Lung (tissue), 12 donors: ENCODE data around the gene ZCCHC24. TPM values are rescaled to one million over a fixed set of nuclear protein-coding genes. Genes with fewer than 3 reads are reported as not detected.
"Not testable (repeated sequence)": the region's sequence is repeated elsewhere in the genome, so short reads cannot be mapped to it uniquely, and the experiment has no call there.

Source experiments
- ATAC-seq: fragments of 200-7000 bp; cut with Tn5 transposase; one replicate; pipeline ENCODE4 v1.9.1; 2020; ENCODE audit warnings: moderate number of reproducible peaks; ENCODE audit not compliant: insufficient read depth, low FRiP score
- DNase-seq, 3 donors: peaks; one replicate each; pipeline ENCODE4 v3.0.0-alpha.2; 2013 to 2017
- H3K27ac ChIP-seq, 2 donors: one replicate each; pipeline ENCODE4 v1.5.1; 2013; ENCODE audit warnings: mild to moderate bottlenecking in 2 of 2, moderate library complexity in 2 of 2, control low read depth in 1 of 2, inconsistent platforms in 1 of 2, low read depth in 1 of 2, low read length in 1 of 2
- H3K27me3 ChIP-seq, 3 donors: one replicate each; pipeline ENCODE4 v1.5.1; 2013; ENCODE audit warnings: low read length in 2 of 3; ENCODE audit not compliant: control insufficient read depth in 3 of 3, insufficient read depth in 3 of 3
- H3K36me3 ChIP-seq, 4 donors: one replicate each; pipeline ENCODE4 v1.5.1; 2013; ENCODE audit warnings: low read length in 4 of 4, mild to moderate bottlenecking in 1 of 4, moderate library complexity in 1 of 4; ENCODE audit not compliant: control insufficient read depth in 4 of 4, insufficient read depth in 4 of 4
- H3K4me1 ChIP-seq, 5 donors: one replicate each; pipeline ENCODE4 v1.5.1; 2013; ENCODE audit warnings: low read length in 5 of 5, mild to moderate bottlenecking in 2 of 5, moderate library complexity in 1 of 5; ENCODE audit not compliant: control insufficient read depth in 5 of 5, insufficient read depth in 5 of 5
- H3K4me3 ChIP-seq: one replicate; pipeline ENCODE4 v1.5.1; 2013; ENCODE audit warnings: mild to moderate bottlenecking, control low read depth, moderate library complexity
- H3K9ac ChIP-seq, 2 donors: one replicate each; pipeline ENCODE4 v1.5.1; 2013; ENCODE audit warnings: low read length in 2 of 2, control low read depth in 1 of 2; ENCODE audit not compliant: insufficient read depth in 1 of 2
- H3K9me3 ChIP-seq, 4 donors: one replicate each; pipeline ENCODE4 v1.5.1; 2013; ENCODE audit warnings: low read length in 3 of 4, mild to moderate bottlenecking in 1 of 4, moderate library complexity in 1 of 4; ENCODE audit not compliant: control insufficient read depth in 4 of 4, insufficient read depth in 3 of 4
- CTCF ChIP-seq: IDR thresholded peaks from 2 replicates; pipeline ENCODE4 v1.5.1; 2012; ENCODE audit warnings: mild to moderate bottlenecking; ENCODE audit errors: control extremely low read depth, extremely low read depth
- whole genome bisulfite sequencing, 2 donors: extraction: QIAGEN DNeasy Blood & Tissue Kit; methylation state at CpG; one replicate each; pipeline ENCODE4 v1.1.7; 2013; 5-methylcytosine and 5-hydroxymethylcytosine counted together
- polyA plus RNA-seq, 2 donors: library from polyadenylated mRNA; stranded (reverse); fragments of 200-250 nt; gene quantifications; one replicate each; pipeline ENCODE4 v1.2.1, GENCODE V29; 2013
- total RNA-seq, 2 donors: library from RNA; depleted of rRNA in 1 of 2; stranded (reverse); fragments of >200 nt in 1 of 2; gene quantifications; one replicate each; pipeline ENCODE4 v1.2.1, GENCODE V29; 2014 to 2021
- donor health status: control.
- donor health status: control.
- donor health status: Bipolar disorder and iron deficiency.
- donor health status: healthy.
- donor health status: DM: yes; HTN: yes; CAD: no.

ZCCHC24 gene
- total and polyA plus RNA-seq, 4 donors, result 10.4 to 33.5 (median 13.5) TPM

- H3K27me3 ChIP-seq, result no peaks in the 10 kb centered on the region
- no peak overlapping the region for H3K9ac ChIP-seq
- ATAC-seq, result no peak
- no peaks in the 10 kb centered on the region for H3K4me1 ChIP-seq
- H3K9me3 ChIP-seq, result peaks cover 0 to 5% (median 0%) of the 10 kb centered on the region in 4 donors
- H3K27ac ChIP-seq, result no peak overlapping the region
- no peak overlapping the region for H3K4me3 ChIP-seq
- no peak for TF ChIP-seq CTCF
- 95 to 96% methylated on average over 2 of the region's 2 CpGs for WGBS, 2 donors
- no peaks in the 10 kb centered on the region for H3K36me3 ChIP-seq
- DNase-seq, result no peak
Observed at GRCh38 chr10:79333513-79333912, 111.9 kb downstream of the ZCCHC24 start.

- not testable (repeated sequence) for H3K9ac ChIP-seq, DNase-seq, H3K36me3 ChIP-seq, H3K27me3 ChIP-seq, H3K27ac ChIP-seq, H3K4me3 ChIP-seq, H3K4me1 ChIP-seq, H3K9me3 ChIP-seq, ATAC-seq
- 91 to 94% methylated on average over 2 to 5 of the region's 10 CpGs for WGBS, 2 donors
Observed at GRCh38 chr10:79332610-79333315, 112.7 kb downstream of the ZCCHC24 start.

Other genes starting within 250 kb of the ZCCHC24 start
- gene PPIF, start 98.2 kb downstream of the ZCCHC24 start, total RNA-seq, result 10 to 100 TPM; 22.0 to 57.8 TPM
- gene PPIF, start 98.2 kb downstream of the ZCCHC24 start, polyA plus RNA-seq, result 10 to 100 TPM; 21.7 to 96.8 TPM
- under 1 TPM; 0.14 to 0.77 TPM for gene EIF5AL1, start 66.9 kb upstream of the ZCCHC24 start, total RNA-seq
- under 1 TPM; 0.61 to 0.88 TPM for gene EIF5AL1, start 66.9 kb upstream of the ZCCHC24 start, polyA plus RNA-seq
- 1,000 to 10,000 TPM in 1 of 2 donors, 100 to 1,000 TPM in 1; 921 to 7,888 TPM for gene SFTPA2, start 114.8 kb upstream of the ZCCHC24 start, total RNA-seq
- over 10,000 TPM in 1 of 2 donors, 1,000 to 10,000 TPM in 1; 4,237 to 22,611 TPM for gene SFTPA2, start 114.8 kb upstream of the ZCCHC24 start, polyA plus RNA-seq
- 1,000 to 10,000 TPM; 3,820 to 8,195 TPM for gene SFTPA1, start 165.3 kb upstream of the ZCCHC24 start, total RNA-seq
- 1,000 to 10,000 TPM; 3,653 to 7,035 TPM for gene SFTPA1, start 165.3 kb upstream of the ZCCHC24 start, polyA plus RNA-seq